Measurements from ENCODE around the gene DNAJA3.

DNA sequence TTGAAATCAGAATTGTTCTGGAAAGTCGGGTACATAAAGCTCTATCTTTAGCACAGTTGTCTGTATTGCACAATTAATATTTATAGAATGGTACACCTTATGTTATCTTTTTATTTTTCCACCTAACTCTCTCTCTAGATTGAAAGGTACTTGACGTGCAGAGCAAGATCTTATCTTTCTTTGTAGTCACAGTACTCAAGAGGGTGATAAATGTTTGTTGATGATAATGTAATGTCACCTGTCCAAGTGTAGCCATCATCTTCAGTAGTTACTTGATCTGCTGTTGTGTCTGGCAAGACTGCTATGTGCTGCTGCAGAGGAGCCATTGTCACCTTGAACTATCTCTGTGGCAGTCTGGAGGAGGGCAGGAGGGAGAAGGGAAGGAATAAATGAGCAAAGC lies 55.9 kb downstream of the DNAJA3 start:
- TF ChIP-seq, protein P1, sequence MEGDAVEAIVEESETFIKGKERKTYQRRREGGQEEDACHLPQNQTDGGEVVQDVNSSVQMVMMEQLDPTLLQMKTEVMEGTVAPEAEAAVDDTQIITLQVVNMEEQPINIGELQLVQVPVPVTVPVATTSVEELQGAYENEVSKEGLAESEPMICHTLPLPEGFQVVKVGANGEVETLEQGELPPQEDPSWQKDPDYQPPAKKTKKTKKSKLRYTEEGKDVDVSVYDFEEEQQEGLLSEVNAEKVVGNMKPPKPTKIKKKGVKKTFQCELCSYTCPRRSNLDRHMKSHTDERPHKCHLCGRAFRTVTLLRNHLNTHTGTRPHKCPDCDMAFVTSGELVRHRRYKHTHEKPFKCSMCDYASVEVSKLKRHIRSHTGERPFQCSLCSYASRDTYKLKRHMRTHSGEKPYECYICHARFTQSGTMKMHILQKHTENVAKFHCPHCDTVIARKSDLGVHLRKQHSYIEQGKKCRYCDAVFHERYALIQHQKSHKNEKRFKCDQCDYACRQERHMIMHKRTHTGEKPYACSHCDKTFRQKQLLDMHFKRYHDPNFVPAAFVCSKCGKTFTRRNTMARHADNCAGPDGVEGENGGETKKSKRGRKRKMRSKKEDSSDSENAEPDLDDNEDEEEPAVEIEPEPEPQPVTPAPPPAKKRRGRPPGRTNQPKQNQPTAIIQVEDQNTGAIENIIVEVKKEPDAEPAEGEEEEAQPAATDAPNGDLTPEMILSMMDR (IDR thresholded peaks at IDR 0.05) = no peak
- no peak for TF ChIP-seq EZH2 (IDR thresholded peaks at IDR 0.05)
